Activated CD4-positive, alpha-beta T cell treated with anti-CD3 and anti-CD28 coated beads for 1 hour (primary cell): Measurements from ENCODE around the gene MRPL55.

Experiments used
- DNase-seq: peaks from one replicate; pipeline ENCODE4 v3.0.0-alpha.2; 2020

MRPL55 gene

GRCh38 chr1:228098323-228098931 lies 10.7 kb downstream of the MRPL55 start:
- DNase-seq: no peak

- DNase-seq: no peak
Measured at GRCh38 chr1:228097333-228098081, 11.6 kb downstream of the MRPL55 start.

GRCh38 chr1:228096416-228097332 lies 12.4 kb downstream of the MRPL55 start:
- DNase-seq: no peak

GRCh38 chr1:228095938-228096337 lies 13.2 kb downstream of the MRPL55 start:
- DNase-seq: no peak

- no peak for DNase-seq
Measured at GRCh38 chr1:228095161-228095560, 13.9 kb downstream of the MRPL55 start.

- no peak for DNase-seq
Measured at GRCh38 chr1:228094432-228095016, 14.6 kb downstream of the MRPL55 start.

GRCh38 chr1:228093050-228093906 lies 15.8 kb downstream of the MRPL55 start:
- no peak for DNase-seq

- no peak for DNase-seq
Measured at GRCh38 chr1:228092342-228093049, 16.6 kb downstream of the MRPL55 start.

GRCh38 chr1:228091084-228091483 lies 18.0 kb downstream of the MRPL55 start:
- DNase-seq: no peak

GRCh38 chr1:228090613-228091081 lies 18.5 kb downstream of the MRPL55 start:
- DNase-seq: no peak

- DNase-seq: no peak
Measured at GRCh38 chr1:228089519-228090380, 19.3 kb downstream of the MRPL55 start.

GRCh38 chr1:228088586-228089498 lies 20.3 kb downstream of the MRPL55 start:
- no peak for DNase-seq

- DNase-seq: no peak
Measured at GRCh38 chr1:228087771-228088251, 21.3 kb downstream of the MRPL55 start.

- DNase-seq: no peak
Measured at GRCh38 chr1:228085287-228085951, 23.7 kb downstream of the MRPL55 start.

- DNase-seq: no peak
Measured at GRCh38 chr1:228084797-228085196, 24.3 kb downstream of the MRPL55 start.

- no peak for DNase-seq
Measured at GRCh38 chr1:228084325-228084724, 24.8 kb downstream of the MRPL55 start.

- DNase-seq: no peak
Measured at GRCh38 chr1:228083871-228084278, 25.2 kb downstream of the MRPL55 start.
